Measurements from ENCODE around the gene PCYT1A.

DNA sequence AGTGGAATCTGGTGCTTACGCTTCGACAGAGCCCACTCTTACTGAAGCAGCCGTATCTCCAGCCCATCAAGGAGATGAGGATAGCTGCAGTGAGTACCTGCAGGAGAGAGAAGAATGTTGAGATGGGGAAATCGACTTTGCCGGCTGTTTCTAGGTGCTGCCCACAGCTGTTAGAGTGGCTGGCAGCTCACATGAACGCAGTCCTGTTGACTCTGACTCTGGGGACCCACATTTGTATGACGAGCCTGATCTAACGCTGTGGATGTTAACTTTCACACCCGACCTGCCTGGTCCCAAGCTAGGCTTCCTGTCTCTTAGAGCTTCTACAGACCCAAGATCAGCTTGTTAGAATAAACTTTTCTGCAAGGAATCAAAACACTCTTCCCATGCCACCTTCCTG is 39.4 kb upstream of the PCYT1A start:
- TF ChIP-seq POLR2A (IDR thresholded peaks at IDR 0.05; ENCODE audit: low read length), result no peak
- no peak for TF ChIP-seq GATA1 (IDR thresholded peaks at IDR 0.05; ENCODE audit: low read depth, low read length)

All from erythroblast (primary cell).